WTC11 (cell line): Measurements from ENCODE around the gene GJD3. TPM values are rescaled to one million over a fixed set of nuclear protein-coding genes. Genes with fewer than 3 reads are reported as not detected.

Experiments used
- ATAC-seq: fragments of 200-7000 bp; cut with Tn5 transposase; 2 replicates; pipeline ENCODE4 v1.10.0; 2021; ENCODE audit warnings: mild to moderate bottlenecking, moderate library complexity
- CTCF ChIA-PET: fragments of 300-600 bp; sonication (Branson Sonifier 250); formaldehyde crosslinking; loops from one replicate; lab custom pipeline; 2021; ENCODE audit warnings: antibody characterized with exemption; lab: Charles Lee
- POLR2A ChIA-PET: fragments of 350-600 bp; sonication (Branson Sonifier 250); formaldehyde crosslinking; loops from one replicate; lab custom pipeline; 2021; ENCODE audit warnings: antibody characterized with exemption; lab: Charles Lee
- DNase-seq: peaks from one replicate; pipeline ENCODE4 v3.0.0; 2021; ENCODE audit warnings: low spot score
- H3K27ac Mint-ChIP-seq: 2 replicates; pipeline ENCODE4 v1.8.0; 2021; ENCODE audit warnings: mixed read lengths
- H3K27me3 Mint-ChIP-seq: 2 replicates; pipeline ENCODE4 v1.8.0; 2021; ENCODE audit warnings: low read depth, mild to moderate bottlenecking, moderate library complexity, mixed read lengths
- H3K36me3 Mint-ChIP-seq: 2 replicates; pipeline ENCODE4 v1.8.0; 2021; ENCODE audit warnings: mixed read lengths
- H3K4me1 Mint-ChIP-seq: 2 replicates; pipeline ENCODE4 v1.8.0; 2022; ENCODE audit warnings: mixed read lengths
- H3K4me3 Mint-ChIP-seq: 2 replicates; pipeline ENCODE4 v1.8.0; 2021; ENCODE audit warnings: mild to moderate bottlenecking, moderate library complexity, mixed read lengths
- H3K9me3 Mint-ChIP-seq: 2 replicates; pipeline ENCODE4 v1.8.0; 2021; ENCODE audit warnings: mixed read lengths
- AR ChIP-seq: fragments of 250-450 bp; sonication (Bioruptor Pico); IDR thresholded peaks from 2 replicates; pipeline ENCODE4 v1.9.0; 2021; ENCODE audit warnings: mild to moderate bottlenecking
- ATF3 ChIP-seq: sonication (generic); formaldehyde crosslinking; conservative IDR thresholded peaks from 2 replicates; pipeline ENCODE4 v1.8.1; 2022; ENCODE audit warnings: mild to moderate bottlenecking, missing genetic modification reagents
- ATF6 ChIP-seq: sonication (generic); formaldehyde crosslinking; IDR thresholded peaks from 2 replicates; pipeline ENCODE4 v1.8.1; 2023; ENCODE audit warnings: mild to moderate bottlenecking, missing genetic modification reagents
- E2F4 ChIP-seq: sonication (generic); formaldehyde crosslinking; IDR thresholded peaks from 2 replicates; pipeline ENCODE4 v1.8.1; 2022; ENCODE audit warnings: low read depth, mild to moderate bottlenecking, moderate library complexity, missing genetic modification reagents, borderline replicate concordance
- ELF4 ChIP-seq: sonication (generic); formaldehyde crosslinking; IDR thresholded peaks from 2 replicates; pipeline ENCODE4 v1.8.1; 2022; ENCODE audit warnings: low read depth, mild to moderate bottlenecking, moderate library complexity, missing genetic modification reagents
- FOXJ3 ChIP-seq: sonication (generic); formaldehyde crosslinking; IDR thresholded peaks from 2 replicates; pipeline ENCODE4 v1.9.0; 2021; ENCODE audit warnings: missing genetic modification reagents, mild to moderate bottlenecking, borderline replicate concordance
- FOXP1 ChIP-seq: sonication (generic); formaldehyde crosslinking; IDR thresholded peaks from 2 replicates; pipeline ENCODE4 v1.8.0; 2022; ENCODE audit warnings: missing genetic modification reagents, mild to moderate bottlenecking, moderate library complexity, borderline replicate concordance
- GABPB1 ChIP-seq: sonication (generic); formaldehyde crosslinking; IDR thresholded peaks from 2 replicates; pipeline ENCODE4 v1.8.1; 2023; ENCODE audit warnings: mild to moderate bottlenecking, missing genetic modification reagents
- HMGA2 ChIP-seq: fragments of 250-450 bp; sonication (Bioruptor Pico); IDR thresholded peaks from 2 replicates; pipeline ENCODE4 v1.4.0; 2021; ENCODE audit warnings: mild to moderate bottlenecking, moderate library complexity
- IRF1 ChIP-seq: sonication (generic); formaldehyde crosslinking; IDR thresholded peaks from 2 replicates; pipeline ENCODE4 v1.8.0; 2023; ENCODE audit warnings: missing genetic modification reagents
- MYBL2 ChIP-seq: sonication (generic); formaldehyde crosslinking; IDR thresholded peaks from 2 replicates; pipeline ENCODE4 v1.8.1; 2023; ENCODE audit warnings: mild to moderate bottlenecking, moderate library complexity, missing genetic modification reagents
- NR3C1 ChIP-seq: sonication (generic); formaldehyde crosslinking; conservative IDR thresholded peaks from 2 replicates; pipeline ENCODE4 v1.8.1; 2023; ENCODE audit warnings: low read depth, mild to moderate bottlenecking, missing genetic modification reagents
- PRDM15 ChIP-seq: sonication (generic); formaldehyde crosslinking; IDR thresholded peaks from 2 replicates; pipeline ENCODE4 v1.8.0; 2022; ENCODE audit warnings: missing genetic modification reagents
- SMAD3 ChIP-seq: sonication (generic); formaldehyde crosslinking; IDR thresholded peaks from 2 replicates; pipeline ENCODE4 v1.8.0; 2022; ENCODE audit warnings: missing genetic modification reagents, mild to moderate bottlenecking, borderline replicate concordance
- SOX15 ChIP-seq: fragments of 250-450 bp; sonication (Bioruptor Pico); IDR thresholded peaks from 2 replicates; pipeline ENCODE4 v1.9.0; 2021; ENCODE audit warnings: mild to moderate bottlenecking
- STAT6 ChIP-seq: sonication (generic); formaldehyde crosslinking; conservative IDR thresholded peaks from 2 replicates; pipeline ENCODE4 v1.8.1; 2023; ENCODE audit warnings: mild to moderate bottlenecking, low read depth, missing genetic modification reagents, moderate library complexity
- TEAD1 ChIP-seq: sonication (generic); formaldehyde crosslinking; IDR thresholded peaks from 2 replicates; pipeline ENCODE4 v1.8.0; 2022; ENCODE audit warnings: mild to moderate bottlenecking, missing genetic modification reagents
- TP53 ChIP-seq: sonication (generic); formaldehyde crosslinking; IDR thresholded peaks from 2 replicates; pipeline ENCODE4 v1.8.1; 2023; ENCODE audit warnings: mild to moderate bottlenecking, missing genetic modification reagents
- USF1 ChIP-seq: sonication (generic); formaldehyde crosslinking; IDR thresholded peaks from 2 replicates; pipeline ENCODE4 v1.8.0; 2022; ENCODE audit warnings: mild to moderate bottlenecking, missing genetic modification reagents
- ZNF138 ChIP-seq: sonication (generic); formaldehyde crosslinking; conservative IDR thresholded peaks from 2 replicates; pipeline ENCODE4 v1.8.1; 2022; ENCODE audit warnings: mild to moderate bottlenecking, moderate library complexity, missing genetic modification reagents
- total RNA-seq: library from RNA; stranded (reverse); gene quantifications from 3 replicates; pipeline ENCODE4 v1.2.3, GENCODE V29; 2021

GJD3 gene
- total RNA-seq, 1 experiment from 2014 or later, result 2.3 TPM

GRCh38 chr17:40319651-40320540 lies 44.6 kb downstream of the GJD3 start (continued):
- no peak for TF ChIP-seq STAT6 (CRISPR knock-in tag)
- TF ChIP-seq SOX15 (CRISPR knock-in tag), result no peak
- no peak for TF ChIP-seq AR
- TF ChIP-seq FOXP1 (CRISPR knock-in tag), result no peak
- TF ChIP-seq ATF3 (CRISPR knock-in tag), result no peak
- TF ChIP-seq ZNF138 (CRISPR knock-in tag), result no peak
- TF ChIP-seq IRF1 (CRISPR knock-in tag), result no peak
- TF ChIP-seq FOXJ3, result no peak
- TF ChIP-seq TP53 (CRISPR knock-in tag), result no peak
- TF ChIP-seq NR3C1 (CRISPR knock-in tag), result no peak
- TF ChIP-seq ELF4 (CRISPR knock-in tag), result no peak
- TF ChIP-seq GABPB1 (CRISPR knock-in tag), result no peak
- TF ChIP-seq PRDM15 (CRISPR knock-in tag), result no peak

GRCh38 chr17:40318830-40319391 lies 45.6 kb downstream of the GJD3 start:
- ATAC-seq (no peak), DNase-seq (peak; percentile 13)
- Mint-ChIP-seq H3K36me3 (no peaks in the 10 kb centered on the region), H3K4me3 (peak overlapping the region; percentile 90), H3K9me3 (no peaks in the 10 kb centered on the region), H3K4me1 (peaks cover 68% of the 10 kb centered on the region), H3K27ac (no peak overlapping the region), H3K27me3 (peaks cover 22% of the 10 kb centered on the region)
- CTCF ChIA-PET, result interaction anchor here (0.9 to 2.0 kb wide), 11 partner anchors 9 to 241 kb away, joined by 3 to 13 read pairs (median 4); partner anchors contain the start of genes RARA and WIPF2
- POLR2A ChIA-PET, result interaction anchor here (1.0 to 1.5 kb wide), 2 partner anchors 9 to 26 kb away, joined by 4 to 5 read pairs; no protein-coding TSS in a partner anchor
- TF ChIP-seq HMGA2 (CRISPR knock-in tag), result no peak
- TF ChIP-seq E2F4 (CRISPR knock-in tag), result no peak
- no peak for TF ChIP-seq TEAD1
- TF ChIP-seq USF1, result no peak
- no peak for TF ChIP-seq ATF6
- no peak for TF ChIP-seq MYBL2 (CRISPR knock-in tag)
- TF ChIP-seq FOXJ3, result no peak
- TF ChIP-seq SMAD3 (CRISPR knock-in tag), result no peak
